Colonic mucosa (tissue), 4 donors: ENCODE measurements around the gene EFCAB6. TPM values are rescaled to one million over a fixed set of nuclear protein-coding genes. Genes with fewer than 3 reads are reported as not detected.

Experiments
- DNase-seq: peaks from one replicate; pipeline ENCODE4 v3.0.0-alpha.2; 2020
- H3K27ac ChIP-seq: fragments of 200-600 bp; one replicate; pipeline ENCODE4 v1.8.0; 2021
- H3K27me3 ChIP-seq: fragments of 200-600 bp; one replicate; pipeline ENCODE4 v1.8.0; 2021
- H3K36me3 ChIP-seq: fragments of 200-600 bp; one replicate; pipeline ENCODE4 v1.8.0; 2021
- H3K4me1 ChIP-seq: fragments of 200-600 bp; one replicate; pipeline ENCODE4 v1.8.0; 2021; ENCODE audit warnings: mild to moderate bottlenecking
- H3K4me3 ChIP-seq: fragments of 200-600 bp; one replicate; pipeline ENCODE4 v1.8.0; 2021
- H3K9ac ChIP-seq, 2 donors: one replicate each; pipeline ENCODE4 v1.7.0; 2013; ENCODE audit warnings: control low read depth in 2 of 2, low read depth in 2 of 2, low read length in 2 of 2
- H3K9me3 ChIP-seq: fragments of 200-600 bp; one replicate; pipeline ENCODE4 v1.8.0; 2021
- CTCF ChIP-seq: fragments of 200-600 bp; IDR thresholded peaks from one replicate; pipeline ENCODE4 v1.8.0; 2022; ENCODE audit warnings: antibody characterized with exemption, mild to moderate bottlenecking
- intact Hi-C: fragments of 100-400 bp; cut with DNase I; formaldehyde crosslinking; loops from one replicate; pipeline ENCODE4 v1.14.1; 2022
- total RNA-seq, 2 donors: library from RNA; stranded (reverse); fragmentation: NEBNext Ultra II Directional in 1 of 2; extraction: Animal tissue kit (Norgen Biotek cat#: 25700) in 1 of 2; gene quantifications; one replicate each; pipeline ENCODE4 v1.2.1, GENCODE V29; 2021
- donor health status: healthy.
- donor health status: DM: no; HTN: no; CAD: no.
- donor health status: DM: no; HTN: no; CAD: no.

Gene EFCAB6
- total RNA-seq, 2 donors from 2014 or later: 0.35 to 0.80 TPM

DNA sequence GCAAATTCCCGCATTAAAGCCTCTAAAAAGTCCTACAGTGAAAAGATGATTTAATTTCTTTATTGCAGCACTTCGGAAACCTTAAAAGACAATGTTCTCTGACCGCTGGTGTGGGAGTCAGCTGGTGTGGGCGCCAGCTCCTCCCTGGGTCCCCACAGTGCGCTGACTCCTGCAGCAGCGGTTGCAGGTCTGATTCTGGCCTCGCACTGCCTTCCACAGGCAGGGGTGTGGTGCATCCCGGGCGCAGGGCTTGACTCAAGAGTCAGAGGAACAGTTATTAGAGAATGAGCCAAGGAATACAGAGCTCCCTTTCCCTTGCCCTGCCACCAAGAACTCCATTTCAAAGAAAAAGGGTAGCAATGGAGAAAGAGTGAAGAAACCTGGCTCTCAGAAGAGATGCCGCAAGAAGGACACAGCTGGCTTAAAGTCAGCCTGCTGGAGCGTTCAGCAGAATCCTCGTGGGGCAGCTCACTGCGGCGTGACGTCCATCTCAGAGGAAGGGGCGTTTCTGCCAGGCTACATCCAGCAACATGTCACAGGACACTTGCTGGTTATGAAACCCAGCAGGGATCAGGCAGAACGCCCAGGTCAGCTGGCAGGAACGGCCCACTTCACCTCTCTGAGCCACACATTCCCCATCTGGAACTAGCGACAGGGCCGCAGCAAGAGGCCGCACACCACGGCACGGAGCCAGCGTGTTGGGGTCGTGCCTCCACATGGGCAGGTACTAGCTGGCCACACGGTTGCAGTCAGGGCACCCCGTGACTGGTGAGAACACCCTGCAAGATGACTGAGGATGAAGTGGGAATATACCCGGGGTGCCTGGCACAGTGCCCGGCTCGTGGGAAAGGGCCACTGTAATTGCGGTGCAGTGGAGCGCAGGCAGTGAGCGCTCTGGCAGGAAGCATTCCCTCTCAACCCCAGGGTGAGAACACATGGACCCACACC is 18.1 kb upstream of the EFCAB6 start:
- DNase-seq: no peak
- H3K4me1 ChIP-seq: no peaks in the 10 kb centered on the region
- H3K36me3 ChIP-seq: no peaks in the 10 kb centered on the region
- H3K9ac ChIP-seq: no peak overlapping the region
- no peak overlapping the region for H3K4me3 ChIP-seq
- H3K27ac ChIP-seq: no peak overlapping the region
- no peak for TF ChIP-seq CTCF
- no peaks in the 10 kb centered on the region for H3K27me3 ChIP-seq
- no peaks in the 10 kb centered on the region for H3K9me3 ChIP-seq
- intact Hi-C loops: loop anchor here (5.0 to 10.0 kb wide), 2 partner anchors 115 to 443 kb away; no protein-coding TSS in a partner anchor

GRCh38 chr22:43828998-43829782 is 17.1 kb upstream of the EFCAB6 start:
- Histone ChIP-seq H3K36me3 (no peaks in the 10 kb centered on the region), H3K27me3 (no peaks in the 10 kb centered on the region), H3K9me3 (no peaks in the 10 kb centered on the region), H3K9ac (no peak overlapping the region), H3K4me3 (no peak overlapping the region), H3K27ac (no peak overlapping the region), H3K4me1 (no peaks in the 10 kb centered on the region)
- no peak for TF ChIP-seq CTCF
- peak; percentile 27 for DNase-seq
- intact Hi-C loops: loop anchor here (5.0 to 10.0 kb wide), 2 partner anchors 116 to 442 kb away; no protein-coding TSS in a partner anchor

DNA sequence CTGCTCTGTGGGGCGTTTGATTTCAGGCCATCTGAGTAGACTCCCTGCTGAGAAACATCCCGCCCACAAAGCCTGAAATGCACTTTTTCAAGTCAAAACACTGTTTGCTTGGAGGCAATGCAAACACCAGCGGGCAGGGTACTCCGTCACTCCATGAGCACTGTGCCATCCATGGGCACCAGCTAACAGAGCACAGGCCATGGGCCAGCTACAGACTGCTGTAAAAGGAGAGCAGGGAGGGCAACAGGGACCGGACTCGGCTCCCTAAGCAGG is 16.6 kb upstream of the EFCAB6 start:
- DNase-seq: no peak
- H3K9ac ChIP-seq: no peak overlapping the region
- intact Hi-C loops: loop anchor here (5.0 to 10.0 kb wide), 2 partner anchors 116 to 441 kb away; no protein-coding TSS in a partner anchor
- H3K9me3 ChIP-seq: no peaks in the 10 kb centered on the region
- no peak for TF ChIP-seq CTCF
- no peak overlapping the region for H3K27ac ChIP-seq
- no peak overlapping the region for H3K4me3 ChIP-seq
- no peaks in the 10 kb centered on the region for H3K4me1 ChIP-seq
- H3K36me3 ChIP-seq: no peaks in the 10 kb centered on the region
- H3K27me3 ChIP-seq: no peaks in the 10 kb centered on the region

DNA sequence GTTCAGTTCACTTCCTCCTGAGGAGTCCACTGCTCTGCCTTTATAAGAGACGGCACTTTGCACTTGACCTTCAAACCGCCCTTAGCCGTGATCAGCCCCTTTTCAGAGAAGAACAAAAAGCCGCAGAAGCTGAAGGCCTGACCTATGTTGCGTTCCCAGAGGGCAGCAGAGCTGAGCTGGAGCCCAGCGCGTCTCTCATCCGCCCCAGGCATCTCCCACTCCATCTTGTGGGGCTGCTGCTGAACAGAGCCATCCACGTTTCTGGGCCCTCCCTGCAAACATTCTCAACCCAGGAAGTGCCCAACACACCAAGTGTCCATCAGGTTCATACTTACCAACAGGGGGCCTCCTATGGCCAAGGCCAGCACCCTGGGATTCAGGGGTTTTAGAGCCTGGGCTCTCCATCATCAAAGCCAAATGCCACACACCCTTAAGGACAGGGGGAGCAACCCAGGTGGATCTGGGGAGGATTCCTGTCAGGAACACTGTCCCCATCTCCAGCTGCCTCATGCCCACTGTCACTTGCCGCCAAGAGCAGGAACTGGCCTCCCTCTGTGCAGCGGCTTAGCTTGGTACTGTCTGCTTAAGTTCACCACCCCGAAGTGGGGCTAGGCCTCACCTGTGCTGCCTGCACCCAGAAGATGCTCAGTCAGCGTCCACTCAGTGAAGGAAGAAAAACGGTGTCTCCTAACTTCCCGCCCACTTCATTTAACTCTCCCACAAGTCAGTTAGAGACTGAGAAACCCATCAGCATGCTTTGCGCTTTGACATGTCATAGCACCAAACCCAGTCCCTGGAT is 16.0 kb upstream of the EFCAB6 start:
- Histone ChIP-seq H3K27ac (no peak overlapping the region), H3K36me3 (no peaks in the 10 kb centered on the region), H3K9ac (no peak overlapping the region), H3K4me3 (no peak overlapping the region), H3K27me3 (no peaks in the 10 kb centered on the region), H3K9me3 (no peaks in the 10 kb centered on the region), H3K4me1 (no peaks in the 10 kb centered on the region)
- DNase-seq: no peak
- intact Hi-C loops: loop anchor here (5.0 to 10.0 kb wide), 2 partner anchors 117 to 441 kb away; no protein-coding TSS in a partner anchor
- no peak for TF ChIP-seq CTCF
